GM23338 (cell line): Measurements from ENCODE around the gene CLSTN2.

Source experiments
- POLR2AphosphoS5 ChIP-seq: IDR thresholded peaks from 2 replicates; pipeline ENCODE4 v1.6.1; 2016; ENCODE audit warnings: antibody characterized with exemption, low read depth
- ZNF331 ChIP-seq: fragments of 250-450 bp; sonication (Bioruptor Pico); IDR thresholded peaks from 2 replicates; pipeline ENCODE4 v1.5.0; 2020; ENCODE audit warnings: low read depth, mild to moderate bottlenecking, moderate library complexity
- TF ChIP-seq, protein P1 (sequence below), 2 experiments: fragments of 200-600 bp in 1 of 2; sonication (generic) in 1 of 2; conservative IDR thresholded peaks; 2 replicates each; pipeline versions ENCODE4 v1.5.1 to v1.6.1; 2016 to 2017; ENCODE audit warnings: antibody characterized with exemption in 2 of 2, low read depth in 2 of 2, mild to moderate bottlenecking in 2 of 2, moderate library complexity in 1 of 2

DNA sequence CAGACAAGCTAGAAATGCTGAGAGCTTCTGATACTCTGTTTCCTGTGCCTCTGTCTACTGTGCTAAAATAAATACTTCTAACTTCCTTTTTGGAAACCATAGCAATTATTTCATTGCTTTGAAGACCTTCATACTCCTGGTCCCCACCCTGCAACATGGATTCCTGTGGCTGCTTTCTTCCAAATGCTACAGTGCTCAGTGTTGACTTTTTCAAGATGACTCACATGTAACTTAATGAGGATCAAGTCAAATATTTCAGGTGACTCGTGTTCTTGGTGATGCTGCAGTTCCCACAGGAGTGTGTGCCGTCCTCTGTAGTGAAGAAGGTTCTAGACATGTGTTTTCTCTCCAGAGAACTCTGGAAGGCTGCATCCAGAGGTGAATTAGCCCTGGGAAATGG, 288.6 kb downstream of the CLSTN2 start:
- TF ChIP-seq, protein P1, sequence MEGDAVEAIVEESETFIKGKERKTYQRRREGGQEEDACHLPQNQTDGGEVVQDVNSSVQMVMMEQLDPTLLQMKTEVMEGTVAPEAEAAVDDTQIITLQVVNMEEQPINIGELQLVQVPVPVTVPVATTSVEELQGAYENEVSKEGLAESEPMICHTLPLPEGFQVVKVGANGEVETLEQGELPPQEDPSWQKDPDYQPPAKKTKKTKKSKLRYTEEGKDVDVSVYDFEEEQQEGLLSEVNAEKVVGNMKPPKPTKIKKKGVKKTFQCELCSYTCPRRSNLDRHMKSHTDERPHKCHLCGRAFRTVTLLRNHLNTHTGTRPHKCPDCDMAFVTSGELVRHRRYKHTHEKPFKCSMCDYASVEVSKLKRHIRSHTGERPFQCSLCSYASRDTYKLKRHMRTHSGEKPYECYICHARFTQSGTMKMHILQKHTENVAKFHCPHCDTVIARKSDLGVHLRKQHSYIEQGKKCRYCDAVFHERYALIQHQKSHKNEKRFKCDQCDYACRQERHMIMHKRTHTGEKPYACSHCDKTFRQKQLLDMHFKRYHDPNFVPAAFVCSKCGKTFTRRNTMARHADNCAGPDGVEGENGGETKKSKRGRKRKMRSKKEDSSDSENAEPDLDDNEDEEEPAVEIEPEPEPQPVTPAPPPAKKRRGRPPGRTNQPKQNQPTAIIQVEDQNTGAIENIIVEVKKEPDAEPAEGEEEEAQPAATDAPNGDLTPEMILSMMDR (conservative IDR thresholded peaks at IDR 0.05; ENCODE audit: low read depth in 2 of 2), result no peak
- TF ChIP-seq POLR2AphosphoS5 (no peak), ZNF331 (CRISPR knock-in tag) (no peak)
